Measurements from ENCODE around the gene BICRA.

DNA sequence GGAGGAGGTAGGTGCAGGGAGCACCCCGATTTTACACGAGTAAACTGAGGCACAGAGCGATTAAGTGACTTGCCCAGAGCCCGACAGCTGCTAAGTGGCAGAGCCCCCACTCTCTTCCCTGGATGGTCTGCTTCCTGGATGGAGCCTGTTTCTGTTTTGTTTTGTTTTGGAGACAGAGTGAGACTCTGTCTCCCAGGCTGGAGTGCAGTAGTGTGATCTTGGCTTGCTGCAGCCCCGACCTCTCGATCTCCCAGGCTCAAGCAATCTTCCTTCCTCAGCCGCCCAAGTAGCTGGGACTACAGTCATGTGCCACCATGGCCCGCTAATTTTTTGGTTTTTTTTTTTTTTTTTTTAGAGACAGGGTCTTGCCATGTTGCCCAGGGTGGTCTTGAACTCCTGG lies 17.3 kb downstream of the BICRA start:
- TF ChIP-seq EZH2phosphoT487 (conservative IDR thresholded peaks at IDR 0.05; ENCODE audit: low read length) = no peak
- TF ChIP-seq, protein P1, sequence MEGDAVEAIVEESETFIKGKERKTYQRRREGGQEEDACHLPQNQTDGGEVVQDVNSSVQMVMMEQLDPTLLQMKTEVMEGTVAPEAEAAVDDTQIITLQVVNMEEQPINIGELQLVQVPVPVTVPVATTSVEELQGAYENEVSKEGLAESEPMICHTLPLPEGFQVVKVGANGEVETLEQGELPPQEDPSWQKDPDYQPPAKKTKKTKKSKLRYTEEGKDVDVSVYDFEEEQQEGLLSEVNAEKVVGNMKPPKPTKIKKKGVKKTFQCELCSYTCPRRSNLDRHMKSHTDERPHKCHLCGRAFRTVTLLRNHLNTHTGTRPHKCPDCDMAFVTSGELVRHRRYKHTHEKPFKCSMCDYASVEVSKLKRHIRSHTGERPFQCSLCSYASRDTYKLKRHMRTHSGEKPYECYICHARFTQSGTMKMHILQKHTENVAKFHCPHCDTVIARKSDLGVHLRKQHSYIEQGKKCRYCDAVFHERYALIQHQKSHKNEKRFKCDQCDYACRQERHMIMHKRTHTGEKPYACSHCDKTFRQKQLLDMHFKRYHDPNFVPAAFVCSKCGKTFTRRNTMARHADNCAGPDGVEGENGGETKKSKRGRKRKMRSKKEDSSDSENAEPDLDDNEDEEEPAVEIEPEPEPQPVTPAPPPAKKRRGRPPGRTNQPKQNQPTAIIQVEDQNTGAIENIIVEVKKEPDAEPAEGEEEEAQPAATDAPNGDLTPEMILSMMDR (IDR thresholded peaks at IDR 0.05; ENCODE audit: insufficient read depth, low read length, poor library complexity, severe bottlenecking) = no peak
